HG02623 (cell line): ENCODE results near the gene IL17RE.
"Not testable (repeated sequence)": the region's sequence is repeated elsewhere in the genome, so short reads cannot be mapped to it uniquely, and the experiment has no call there.

Experiments used
- ATAC-seq: cut with Tn5 transposase; IDR thresholded peaks from one replicate; pipeline ENCODE4 v1.9.1; 2021; ENCODE audit warnings: moderate library complexity; ENCODE audit not compliant: unreplicated experiment

IL17RE gene

GRCh38 chr3:9879830-9880549, 22.7 kb upstream of the IL17RE start, which contains the start of gene CIDEC:
Gene CIDEC (minus strand): TSS chr3:9880253. CDS start chr3:9878486, 1,767 bp downstream.
- no peak for ATAC-seq

DNA sequence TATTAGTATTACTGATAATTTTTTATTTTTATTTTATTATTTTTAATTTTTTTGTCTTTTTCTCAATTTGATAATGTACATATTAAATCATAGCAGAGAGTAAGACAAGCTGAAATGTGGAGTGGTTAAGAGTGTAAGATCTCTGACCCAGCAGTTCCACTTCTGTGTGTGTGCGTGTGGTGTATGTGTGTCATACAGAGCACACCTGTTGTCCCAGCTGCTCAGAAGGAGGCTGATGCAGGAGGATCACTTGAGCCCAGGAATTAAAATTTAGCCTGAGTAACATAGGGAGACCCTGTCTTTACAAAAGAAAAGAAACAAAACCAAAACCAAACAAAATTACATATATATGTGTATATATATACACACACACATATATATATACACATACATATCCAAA, 21.2 kb upstream of the IL17RE start:
- no peak for ATAC-seq

DNA sequence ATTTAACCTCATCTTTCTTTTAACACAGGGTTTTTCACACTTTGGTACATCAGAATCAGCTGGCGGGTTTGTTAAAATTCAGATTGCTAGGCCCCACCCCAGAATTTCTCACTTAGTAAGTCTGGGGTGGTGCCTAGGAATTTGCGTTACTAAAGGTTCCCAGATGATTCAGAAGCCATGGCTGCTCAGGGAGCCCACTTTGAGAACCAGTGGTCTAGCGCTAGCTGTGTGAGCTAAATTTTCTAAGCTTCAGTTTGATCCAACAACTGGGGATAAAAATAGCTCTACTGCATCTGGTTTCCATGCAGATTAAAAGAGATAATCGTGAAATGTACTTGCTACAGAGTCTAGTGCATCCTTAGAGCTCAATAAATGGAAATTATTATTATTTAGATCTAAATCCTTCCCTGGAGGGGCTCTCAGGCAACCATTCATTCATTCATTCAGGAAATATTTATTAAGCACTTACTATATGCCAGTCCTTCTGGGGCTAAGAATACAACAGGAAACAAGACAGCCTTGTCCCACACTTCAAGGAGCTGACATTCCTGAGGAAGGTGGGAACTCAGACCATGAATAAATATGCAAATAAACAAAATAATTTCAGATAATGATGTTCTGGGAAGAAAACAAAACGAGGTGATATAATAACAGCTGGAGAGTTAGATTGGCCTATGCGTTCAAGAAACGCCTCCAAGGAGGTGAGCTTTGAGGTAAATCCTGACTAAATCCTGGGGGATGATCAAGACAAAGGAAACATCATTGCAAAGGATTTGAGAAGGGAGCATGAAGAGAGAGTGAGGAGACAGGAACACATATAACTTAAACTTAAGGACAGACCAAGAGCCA, 18.7 kb upstream of the IL17RE start:
- no peak for ATAC-seq

GRCh38 chr3:9884555-9885165, 18.0 kb upstream of the IL17RE start:
- no peak for ATAC-seq

GRCh38 chr3:9886328-9886727, 16.3 kb upstream of the IL17RE start:
- ATAC-seq = no peak

DNA sequence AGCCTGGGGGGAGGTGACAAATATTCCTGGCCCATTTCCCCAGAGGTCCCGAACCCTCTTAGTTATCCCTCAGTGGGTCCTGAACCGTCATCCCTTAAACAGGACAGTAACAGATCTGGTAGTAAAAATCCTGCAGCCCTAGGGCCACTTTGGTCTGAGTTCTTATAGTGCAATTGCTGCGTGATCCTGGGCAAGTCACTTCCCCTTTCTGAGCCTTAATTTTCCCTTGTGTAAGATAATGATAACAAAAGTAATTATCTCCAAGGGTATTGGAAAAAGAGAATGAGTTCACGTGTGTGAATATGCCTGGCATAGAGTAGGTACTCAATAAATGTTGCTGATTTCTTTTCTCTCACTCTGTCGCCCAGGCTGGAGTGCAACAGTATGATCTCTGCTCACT, 15.2 kb upstream of the IL17RE start:
- ATAC-seq = no peak

DNA sequence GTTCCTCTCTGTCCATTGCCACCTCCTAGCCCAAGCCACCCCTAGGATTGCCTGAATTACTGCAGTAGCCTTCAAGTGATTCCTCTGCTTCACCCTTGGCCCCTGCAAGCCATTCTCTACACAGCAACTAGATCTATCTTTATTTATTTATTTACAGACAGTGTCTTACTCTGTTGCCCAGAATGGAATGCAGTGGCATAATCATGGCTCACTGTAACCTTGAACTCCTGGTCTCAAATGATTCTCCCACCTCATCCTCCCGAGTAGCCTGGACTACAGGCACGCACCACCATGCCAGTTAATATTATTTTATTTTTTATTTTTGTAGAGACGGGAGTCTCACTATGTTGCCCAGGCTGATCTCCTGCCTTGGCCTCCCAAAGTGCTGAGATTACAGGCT, 14.1 kb upstream of the IL17RE start:
- no peak for ATAC-seq

GRCh38 chr3:9889405-9889804, 13.2 kb upstream of the IL17RE start:
- no peak for ATAC-seq

DNA sequence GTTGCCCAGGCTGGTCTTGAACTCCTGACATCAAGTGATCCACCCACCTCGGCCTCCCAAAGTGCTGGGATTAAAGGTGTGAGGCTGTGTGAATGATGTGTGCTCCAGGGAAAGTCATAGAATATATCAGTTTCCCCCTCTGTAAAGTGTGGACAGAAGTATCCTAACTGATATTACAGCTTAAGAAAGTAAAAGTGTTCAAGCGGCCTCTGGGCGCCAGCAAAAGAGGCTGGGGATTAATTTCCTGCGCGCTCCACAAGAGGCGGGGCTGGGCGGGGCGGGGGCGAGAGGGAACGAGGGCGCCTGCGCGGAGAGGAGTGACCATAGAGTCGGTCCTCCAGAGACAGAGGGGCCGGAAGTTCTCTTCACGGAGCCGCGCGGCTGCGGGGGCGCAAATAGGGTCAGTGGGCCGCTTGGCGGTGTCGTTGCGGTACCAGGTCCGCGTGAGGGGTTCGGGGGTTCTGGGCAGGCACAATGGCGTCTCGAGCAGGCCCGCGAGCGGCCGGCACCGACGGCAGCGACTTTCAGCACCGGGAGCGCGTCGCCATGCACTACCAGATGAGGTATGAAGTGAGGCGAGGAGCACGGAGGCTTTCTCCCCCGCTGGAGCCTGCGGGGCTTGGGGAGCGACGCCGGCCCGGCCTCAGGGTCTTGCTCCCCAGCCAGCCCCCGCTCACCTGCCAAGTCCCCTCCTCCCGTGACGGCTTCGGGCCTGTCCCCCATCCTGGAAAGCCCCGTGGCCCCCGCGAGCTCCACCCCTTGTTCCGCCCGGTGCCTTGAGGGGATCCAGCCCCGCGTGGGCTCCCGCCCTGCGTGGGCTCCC, 12.2 kb upstream of the IL17RE start, which contains the start of gene JAGN1:
TSS of gene JAGN1 (plus strand) at position 362 of the 823 bp plus-strand sequence. CDS start at position 475, 113 bp downstream.
- peak; percentile 74 for ATAC-seq

DNA sequence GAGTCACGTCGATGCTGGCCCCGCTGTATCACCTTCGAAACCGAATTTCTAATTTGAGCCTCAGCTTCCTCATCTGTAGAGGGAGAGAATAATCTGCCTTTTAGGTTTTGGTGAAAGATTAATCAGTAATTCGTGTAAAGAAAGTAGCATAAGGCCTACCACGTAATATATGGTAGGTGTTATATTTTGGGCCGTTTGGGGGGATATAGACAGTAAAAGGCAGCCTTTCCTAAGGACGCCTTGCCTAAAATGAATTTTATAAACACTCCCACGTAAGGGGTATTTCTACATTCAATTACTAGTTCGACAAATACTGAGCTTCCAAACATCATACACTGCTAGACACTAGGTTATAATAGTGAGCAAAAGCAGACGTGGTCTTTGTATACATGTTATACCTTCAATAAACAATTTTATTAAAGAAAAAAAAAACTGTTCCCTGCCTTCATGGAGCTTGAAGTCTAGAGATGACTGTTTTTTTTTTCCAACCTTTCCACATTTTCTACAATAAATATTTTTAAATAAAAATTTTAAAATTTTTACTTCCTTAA, 11.5 kb upstream of the IL17RE start:
- no peak for ATAC-seq

DNA sequence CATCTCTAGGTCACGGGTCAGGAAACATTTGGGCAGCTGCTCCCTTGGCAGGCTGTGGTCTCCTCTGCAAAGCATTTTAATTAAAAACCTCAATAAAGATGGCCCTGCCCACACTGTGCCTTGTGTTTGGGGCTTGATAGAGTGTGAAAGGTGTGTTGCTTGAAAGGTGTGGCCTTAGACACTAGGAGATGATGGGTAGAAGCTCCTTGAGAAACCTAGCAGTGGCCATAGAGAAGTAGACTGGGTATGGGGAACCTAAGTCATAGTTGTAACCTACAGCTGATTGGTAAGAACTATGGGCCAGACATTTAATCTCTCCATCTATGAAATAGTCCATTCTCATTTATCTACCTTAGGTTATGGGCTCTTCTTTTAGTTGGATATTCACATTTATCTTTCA, 8.9 kb upstream of the IL17RE start:
- no peak for ATAC-seq

DNA sequence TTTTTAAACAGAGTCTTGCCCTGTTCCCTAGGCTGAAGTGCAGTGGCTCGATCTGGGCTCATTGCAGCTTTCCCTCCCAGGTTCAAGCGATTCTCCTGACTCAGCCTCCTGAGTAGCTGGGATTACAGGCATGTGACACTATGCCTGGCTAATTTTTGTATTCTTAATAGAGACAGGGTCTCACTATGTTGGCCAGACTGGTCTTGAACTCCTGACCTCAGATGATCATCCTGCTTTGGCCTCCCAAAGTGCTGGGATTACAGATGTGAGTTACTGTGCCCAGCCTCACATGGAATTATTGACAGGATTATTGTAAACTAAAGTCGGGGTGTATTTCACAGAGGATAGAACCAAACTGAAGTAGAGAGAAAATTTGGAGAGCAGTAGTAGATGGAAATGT, 6.9 kb upstream of the IL17RE start:
- not testable (repeated sequence) for ATAC-seq

GRCh38 chr3:9896755-9897407, 5.8 kb upstream of the IL17RE start:
- ATAC-seq = not testable (repeated sequence)

DNA sequence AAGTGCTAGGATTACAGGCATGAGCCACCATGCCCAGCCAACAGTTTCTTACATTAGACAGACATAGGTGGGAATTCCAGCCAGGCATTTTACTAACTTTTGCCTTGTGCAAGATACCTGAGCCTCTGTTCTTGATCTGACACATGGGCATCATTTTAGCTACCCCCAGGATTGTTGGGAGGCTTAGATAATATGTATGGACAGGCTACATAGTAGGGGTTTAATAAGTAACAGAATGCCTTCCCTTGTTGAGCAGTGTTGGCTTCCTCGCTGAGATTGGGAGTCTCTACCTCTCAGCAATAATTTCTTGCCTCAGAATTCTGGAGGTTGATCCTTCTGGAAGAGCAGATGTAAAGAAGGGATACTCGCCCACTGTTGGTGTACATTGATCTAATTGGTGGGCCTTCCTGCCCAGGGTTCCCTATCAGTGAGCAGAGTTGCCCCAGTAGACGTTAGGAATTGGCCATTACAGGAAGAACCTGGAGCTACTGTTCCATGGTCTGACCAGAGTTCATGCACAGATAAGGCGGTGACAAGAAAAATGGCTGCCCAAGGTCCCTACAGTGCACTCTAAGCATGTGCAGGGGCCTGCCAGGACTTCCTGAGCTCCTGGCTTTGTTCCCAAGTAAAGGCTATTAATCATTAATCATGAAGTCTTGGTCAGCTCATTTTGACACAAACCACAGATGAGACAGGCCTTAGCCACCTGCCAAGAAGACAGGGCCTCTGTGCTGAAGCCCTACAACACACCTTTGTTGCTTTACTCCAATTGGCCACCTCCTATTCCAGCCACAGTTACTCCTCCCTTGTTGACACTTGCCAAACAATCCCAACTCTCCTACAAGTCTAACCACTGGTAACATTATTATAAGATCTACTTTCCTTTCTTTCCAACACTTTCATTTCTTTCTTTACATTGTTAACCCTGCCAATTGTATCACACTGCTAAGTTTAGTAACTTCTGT, 5.0 kb upstream of the IL17RE start:
- ATAC-seq = no peak

- no peak for ATAC-seq
Measured at GRCh38 chr3:9898467-9899241, 4.0 kb upstream of the IL17RE start.

- no peak for ATAC-seq
Measured at GRCh38 chr3:9899289-9899791, 3.3 kb upstream of the IL17RE start.

GRCh38 chr3:9900965-9901415, 1.7 kb upstream of the IL17RE start:
- ATAC-seq = not testable (repeated sequence)

DNA sequence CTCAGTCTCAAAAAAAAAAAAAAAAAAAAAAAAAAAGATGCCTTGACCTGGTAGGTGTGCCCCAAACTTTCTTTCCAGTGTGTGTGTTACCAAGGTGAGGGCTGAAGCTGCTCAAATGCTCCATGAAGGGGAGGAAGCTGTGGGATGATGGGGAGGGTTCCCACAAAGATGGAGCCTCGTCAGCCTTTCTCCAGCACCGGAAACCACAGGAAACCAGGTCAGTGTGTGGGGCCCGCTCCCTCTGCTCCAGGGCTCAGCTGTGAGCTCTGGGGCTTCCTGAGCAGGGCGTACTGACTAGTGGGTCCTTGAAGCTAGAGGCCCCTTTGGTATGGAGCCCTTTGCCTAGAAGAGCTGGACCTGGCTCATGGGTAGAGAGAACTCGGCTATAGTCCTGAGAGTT, 681 bp upstream of the IL17RE start:
- no peak for ATAC-seq
